ENCODE data around the gene RIN3. TPM values are rescaled to one million over a fixed set of nuclear protein-coding genes. Genes with fewer than 3 reads are reported as not detected.

RIN3 gene
- polyA plus RNA-seq, 3 donors, result 42.8 to 144 (median 54.6) TPM

DNA sequence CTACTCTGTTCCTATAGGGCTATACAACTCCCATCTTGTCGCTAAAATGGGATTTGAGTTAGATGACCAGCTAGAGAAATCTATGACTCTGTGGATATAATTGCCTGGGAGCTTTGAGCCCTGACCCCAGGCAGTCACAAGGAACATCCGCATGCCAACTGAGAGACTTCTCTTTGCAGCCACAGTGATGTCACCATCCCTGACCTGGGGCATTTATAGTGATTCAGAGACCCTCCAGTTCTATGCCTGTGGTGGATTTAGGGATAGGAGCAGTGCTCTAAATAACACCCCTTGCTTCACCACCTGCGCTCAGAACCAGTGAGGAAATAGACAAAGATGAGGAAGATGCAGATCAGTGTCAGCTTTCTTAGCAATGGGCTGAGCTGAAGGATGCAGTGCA is 86.2 kb downstream of the RIN3 start:
- Mint-ChIP-seq H3K4me3 (peak overlapping the region in 1 of 2 donors; percentile 26), H3K27ac (peak overlapping the region; percentile 65 to 91 (median 82)), H3K4me1 (peaks cover 46% of the 10 kb centered on the region), H3K27me3 (ENCODE audit: low read depth in 3 of 3) (peaks cover 0 to 3% (median 2%) of the 10 kb centered on the region in 3 donors), H3K36me3 (peaks cover 60 to 65% of the 10 kb centered on the region in 2 donors), H3K9me3 (no peaks in the 10 kb centered on the region)
- Histone ChIP-seq H3K9ac (ENCODE audit: insufficient read depth, low read length, poor library complexity, severe bottlenecking) (no peak overlapping the region), H3K9me3 (replicated peaks in 1 of 2; ENCODE audit: control insufficient read depth in 1 of 2, insufficient read depth in 1 of 2, low read length in 2 of 2) (no peaks in the 10 kb centered on the region), H3K4me1 (ENCODE audit: control insufficient read depth in 1 of 2, insufficient read depth in 2 of 2, low read length in 2 of 2) (peaks cover 22 to 23% of the 10 kb centered on the region in 2 donors), H2AFZ (ENCODE audit: insufficient read depth, low read depth, low read length, poor library complexity, severe bottlenecking) (no peak overlapping the region), H3K4me3 (replicated peaks in 1 of 3; ENCODE audit: low read depth in 2 of 3, low read length in 3 of 3) (no peak overlapping the region), H3K27me3 (ENCODE audit: control insufficient read depth in 2 of 2, insufficient read depth in 2 of 2, low read length in 2 of 2) (no peaks in the 10 kb centered on the region), H3K4me2 (replicated peaks; ENCODE audit: extremely low read depth, low read length, poor library complexity, severe bottlenecking) (no peak overlapping the region), H3K36me3 (replicated peaks in 1 of 2; ENCODE audit: control insufficient read depth in 1 of 2, insufficient read depth in 2 of 2, low read length in 2 of 2) (peaks cover 16 to 81% of the 10 kb centered on the region in 2 donors), H4K20me1 (ENCODE audit: insufficient read depth, low read length) (peaks cover 100% of the 10 kb centered on the region), H3K27ac (ENCODE audit: low read depth in 1 of 2, low read length in 2 of 2) (peak overlapping the region; percentile 47 to 73), H3K79me2 (ENCODE audit: insufficient read depth, low read length) (peaks cover 19% of the 10 kb centered on the region)
- TF ChIP-seq, protein P1, sequence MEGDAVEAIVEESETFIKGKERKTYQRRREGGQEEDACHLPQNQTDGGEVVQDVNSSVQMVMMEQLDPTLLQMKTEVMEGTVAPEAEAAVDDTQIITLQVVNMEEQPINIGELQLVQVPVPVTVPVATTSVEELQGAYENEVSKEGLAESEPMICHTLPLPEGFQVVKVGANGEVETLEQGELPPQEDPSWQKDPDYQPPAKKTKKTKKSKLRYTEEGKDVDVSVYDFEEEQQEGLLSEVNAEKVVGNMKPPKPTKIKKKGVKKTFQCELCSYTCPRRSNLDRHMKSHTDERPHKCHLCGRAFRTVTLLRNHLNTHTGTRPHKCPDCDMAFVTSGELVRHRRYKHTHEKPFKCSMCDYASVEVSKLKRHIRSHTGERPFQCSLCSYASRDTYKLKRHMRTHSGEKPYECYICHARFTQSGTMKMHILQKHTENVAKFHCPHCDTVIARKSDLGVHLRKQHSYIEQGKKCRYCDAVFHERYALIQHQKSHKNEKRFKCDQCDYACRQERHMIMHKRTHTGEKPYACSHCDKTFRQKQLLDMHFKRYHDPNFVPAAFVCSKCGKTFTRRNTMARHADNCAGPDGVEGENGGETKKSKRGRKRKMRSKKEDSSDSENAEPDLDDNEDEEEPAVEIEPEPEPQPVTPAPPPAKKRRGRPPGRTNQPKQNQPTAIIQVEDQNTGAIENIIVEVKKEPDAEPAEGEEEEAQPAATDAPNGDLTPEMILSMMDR (IDR thresholded peaks at IDR 0.05), result no peak
- intact Hi-C loops (cut with micrococcal nuclease), result no loop called here
- peak; percentile 21 to 72 (median 50) for DNase-seq
- WGBS (ENCODE audit: insufficient coverage), result 20% methylated on average over 1 of the region's 3 CpGs

DNA sequence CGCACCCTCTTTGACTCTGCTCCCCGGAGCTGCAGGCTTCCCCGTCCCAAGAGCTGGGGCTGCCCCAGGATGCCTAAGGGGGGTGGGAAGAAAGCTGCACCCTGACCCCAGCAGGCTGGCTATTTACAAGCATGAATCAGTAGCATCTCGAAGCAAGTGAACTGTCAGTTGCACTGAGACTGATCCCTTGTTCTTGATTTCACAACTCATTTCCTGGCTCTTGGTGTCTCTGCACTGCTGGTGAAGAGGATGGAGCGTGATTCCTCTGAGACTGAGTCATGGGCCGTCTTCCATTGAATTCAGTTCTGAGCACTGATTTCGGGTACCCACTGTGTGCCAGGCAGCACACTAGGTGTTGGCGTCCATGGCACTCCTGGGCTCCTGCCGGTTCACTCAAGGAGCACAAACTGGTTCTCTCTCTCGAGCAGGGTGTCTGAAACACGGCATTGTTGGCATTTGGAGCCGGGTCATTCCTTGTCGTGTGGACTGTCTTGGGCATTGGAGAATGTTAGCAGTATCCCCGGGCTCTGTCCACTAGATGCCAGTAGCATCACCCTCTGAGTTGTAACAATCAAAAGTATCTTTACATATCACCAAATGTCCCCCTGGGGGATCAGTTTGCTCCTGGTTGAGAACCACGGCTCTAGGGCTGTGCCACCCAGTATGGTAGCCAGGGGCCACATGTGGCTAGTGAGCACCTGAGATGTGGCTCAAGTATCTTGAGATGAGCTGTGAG is 86.9 kb downstream of the RIN3 start:
- Histone ChIP-seq H3K4me1 (ENCODE audit: control insufficient read depth in 1 of 2, insufficient read depth in 2 of 2, low read length in 2 of 2) (peaks cover 22 to 23% of the 10 kb centered on the region in 2 donors), H3K79me2 (ENCODE audit: insufficient read depth, low read length) (peaks cover 19% of the 10 kb centered on the region), H3K36me3 (replicated peaks in 1 of 2; ENCODE audit: control insufficient read depth in 1 of 2, insufficient read depth in 2 of 2, low read length in 2 of 2) (peaks cover 16 to 79% of the 10 kb centered on the region in 2 donors), H3K27ac (ENCODE audit: low read depth in 1 of 2, low read length in 2 of 2) (peak overlapping the region; percentile 47 to 73), H3K4me3 (replicated peaks in 1 of 3; ENCODE audit: low read depth in 2 of 3, low read length in 3 of 3) (no peak overlapping the region), H2AFZ (ENCODE audit: insufficient read depth, low read depth, low read length, poor library complexity, severe bottlenecking) (no peak overlapping the region), H3K9me3 (replicated peaks in 1 of 2; ENCODE audit: control insufficient read depth in 1 of 2, insufficient read depth in 1 of 2, low read length in 2 of 2) (no peaks in the 10 kb centered on the region), H3K27me3 (ENCODE audit: control insufficient read depth in 2 of 2, insufficient read depth in 2 of 2, low read length in 2 of 2) (no peaks in the 10 kb centered on the region), H3K4me2 (replicated peaks; ENCODE audit: extremely low read depth, low read length, poor library complexity, severe bottlenecking) (no peak overlapping the region), H4K20me1 (ENCODE audit: insufficient read depth, low read length) (peaks cover 100% of the 10 kb centered on the region), H3K9ac (ENCODE audit: insufficient read depth, low read length, poor library complexity, severe bottlenecking) (no peak overlapping the region)
- H3K4me1 Mint-ChIP-seq, result peaks cover 45% of the 10 kb centered on the region
- H3K36me3 Mint-ChIP-seq, result peaks cover 60 to 63% of the 10 kb centered on the region in 2 donors
- peak overlapping the region in 1 of 2 donors; percentile 48 for H3K4me3 Mint-ChIP-seq
- DNase-seq, result peak; percentile 67 to 90 (median 87)
- H3K27ac Mint-ChIP-seq, result peak overlapping the region; percentile 65 to 91 (median 82)
- intact Hi-C loops (cut with micrococcal nuclease), result no loop called here
- TF ChIP-seq, protein P1 (IDR thresholded peaks at IDR 0.05), result no peak
- WGBS (ENCODE audit: insufficient coverage), result 37% methylated on average over 9 of the region's 15 CpGs
- no peaks in the 10 kb centered on the region for H3K9me3 Mint-ChIP-seq
- H3K27me3 Mint-ChIP-seq (ENCODE audit: low read depth in 3 of 3), result peaks cover 0 to 3% (median 2%) of the 10 kb centered on the region in 3 donors
